C4-2B (cell line): ENCODE results near the gene PRKAR2B.

ENCODE experiments used
- CTCF ChIP-seq: fragments of 450-650 bp; conservative IDR thresholded peaks from 2 replicates; pipeline ENCODE4 v1.5.1; 2017; ENCODE audit warnings: mild to moderate bottlenecking
- ZFX ChIP-seq: fragments of 450-650 bp; IDR thresholded peaks from 2 replicates; pipeline ENCODE4 v1.6.1; 2017

- no peak for TF ChIP-seq CTCF
- TF ChIP-seq ZFX = no peak
These were observed 88.9 kb downstream of the PRKAR2B start for GRCh38 chr7:107133396-107133795.
